Sigmoid colon (tissue), 7 donors: Measurements from ENCODE around the gene CRISPLD2. TPM values are rescaled to one million over a fixed set of nuclear protein-coding genes. Genes with fewer than 3 reads are reported as not detected.
A peak's percentile ranks its signal among the peaks of the same experiment; 100 is the strongest.

Source experiments
- DNase-seq: peaks from one replicate; pipeline ENCODE4 v3.0.0-alpha.2; 2019
- H3K27ac ChIP-seq, 4 donors: fragments of 200-600 bp; sonication (generic); one replicate each; pipeline ENCODE4 v1.5.1; 2016 to 2019; ENCODE audit warnings: mild to moderate bottlenecking in 1 of 4
- H3K27me3 ChIP-seq, 3 donors: fragments of 200-600 bp; sonication (generic); one replicate each; pipeline ENCODE4 v1.5.1; 2019; ENCODE audit warnings: mild to moderate bottlenecking in 1 of 3
- H3K36me3 ChIP-seq, 4 donors: fragments of 200-600 bp; sonication (generic); one replicate each; pipeline ENCODE4 v1.5.1; 2016 to 2019
- H3K4me1 ChIP-seq, 4 donors: fragments of 200-600 bp; sonication (generic); one replicate each; pipeline ENCODE4 v1.5.1; 2017 to 2019
- H3K4me3 ChIP-seq, 4 donors: fragments of 200-600 bp; sonication (generic); one replicate each; pipeline ENCODE4 v1.5.1; 2017 to 2019; ENCODE audit warnings: mild to moderate bottlenecking in 2 of 4, moderate library complexity in 1 of 4
- H3K9me3 ChIP-seq, 4 donors: fragments of 200-600 bp in 3 of 4; sonication (generic) in 3 of 4; one replicate each; pipeline versions ENCODE4 v1.5.1 to v1.6.1; 2013 to 2019
- EP300 ChIP-seq, 4 donors: sonication (generic); formaldehyde crosslinking; IDR thresholded peaks; one replicate each; pipeline ENCODE4 v1.6.1; 2017; ENCODE audit warnings: antibody characterized with exemption in 4 of 4
- POLR2A ChIP-seq, 2 donors: fragments of 450-650 bp; IDR thresholded peaks; one replicate each; pipeline ENCODE4 v1.6.1; 2016; ENCODE audit warnings: antibody characterized with exemption in 2 of 2, mild to moderate bottlenecking in 2 of 2, moderate library complexity in 2 of 2
- POLR2AphosphoS5 ChIP-seq, 4 donors: sonication (generic); formaldehyde crosslinking; IDR thresholded peaks; one replicate each; pipeline ENCODE4 v1.6.1; 2017; ENCODE audit warnings: antibody characterized with exemption in 4 of 4
- WGBS, 2 donors: extraction: QIAGEN DNeasy Blood & Tissue Kit; methylation state at CpG; one replicate each; pipeline ENCODE4 v1.1.7; 2013; 5-methylcytosine and 5-hydroxymethylcytosine counted together
- intact Hi-C: fragments of 100-400 bp; cut with DNase I; formaldehyde crosslinking; loops from one replicate; pipeline ENCODE4 v1.15.1; 2023
- polyA plus RNA-seq, 3 donors: library from polyadenylated mRNA; stranded (reverse); fragments of 200-250 nt; gene quantifications; one replicate each; pipeline ENCODE4 v1.2.3, GENCODE V29; 2013
- total RNA-seq, 4 donors: library from RNA; depleted of rRNA; stranded (reverse); fragments of >200 nt; gene quantifications; one replicate each; pipeline ENCODE4 v1.1.0, GENCODE V29; 2016
- TF ChIP-seq, protein P1 (sequence below), 4 experiments: fragments of 450-650 bp in 3 of 4; fragments of 200-600 bp in 1 of 4; IDR thresholded peaks; one replicate each; pipeline ENCODE4 v1.5.1; 2016 to 2019; ENCODE audit warnings: antibody characterized with exemption in 4 of 4, mild to moderate bottlenecking in 3 of 4, moderate library complexity in 2 of 4
- donor health status: healthy with polysubstance abuse.
- donor health status: Bipolar disorder and iron deficiency.
- donor health status: healthy.

CRISPLD2 gene
- total and polyA plus RNA-seq, 7 donors, result 3.0 to 545 (median 140) TPM

GRCh38 chr16:84905965-84906460 lies 86.2 kb downstream of the CRISPLD2 start:
- intact Hi-C loops, result no loop called here
- TF ChIP-seq EP300 (IDR thresholded peaks at IDR 0.05) (no peak), POLR2AphosphoS5 (IDR thresholded peaks at IDR 0.05) (no peak), POLR2A (IDR thresholded peaks at IDR 0.05) (no peak)
- TF ChIP-seq, protein P1, sequence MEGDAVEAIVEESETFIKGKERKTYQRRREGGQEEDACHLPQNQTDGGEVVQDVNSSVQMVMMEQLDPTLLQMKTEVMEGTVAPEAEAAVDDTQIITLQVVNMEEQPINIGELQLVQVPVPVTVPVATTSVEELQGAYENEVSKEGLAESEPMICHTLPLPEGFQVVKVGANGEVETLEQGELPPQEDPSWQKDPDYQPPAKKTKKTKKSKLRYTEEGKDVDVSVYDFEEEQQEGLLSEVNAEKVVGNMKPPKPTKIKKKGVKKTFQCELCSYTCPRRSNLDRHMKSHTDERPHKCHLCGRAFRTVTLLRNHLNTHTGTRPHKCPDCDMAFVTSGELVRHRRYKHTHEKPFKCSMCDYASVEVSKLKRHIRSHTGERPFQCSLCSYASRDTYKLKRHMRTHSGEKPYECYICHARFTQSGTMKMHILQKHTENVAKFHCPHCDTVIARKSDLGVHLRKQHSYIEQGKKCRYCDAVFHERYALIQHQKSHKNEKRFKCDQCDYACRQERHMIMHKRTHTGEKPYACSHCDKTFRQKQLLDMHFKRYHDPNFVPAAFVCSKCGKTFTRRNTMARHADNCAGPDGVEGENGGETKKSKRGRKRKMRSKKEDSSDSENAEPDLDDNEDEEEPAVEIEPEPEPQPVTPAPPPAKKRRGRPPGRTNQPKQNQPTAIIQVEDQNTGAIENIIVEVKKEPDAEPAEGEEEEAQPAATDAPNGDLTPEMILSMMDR (IDR thresholded peaks at IDR 0.05), result no peak
- Histone ChIP-seq H3K27ac (no peak overlapping the region), H3K4me1 (no peaks in the 10 kb centered on the region), H3K9me3 (no peaks in the 10 kb centered on the region), H3K27me3 (no peaks in the 10 kb centered on the region), H3K36me3 (peaks cover 0 to 67% (median 31%) of the 10 kb centered on the region in 4 donors), H3K4me3 (no peak overlapping the region)
- no peak for DNase-seq
- WGBS, 2 donors, result 90 to 92% methylated on average over 9 of the region's 9 CpGs

- H3K4me3 ChIP-seq, result no peak overlapping the region
- WGBS, 2 donors, result 88 to 95% methylated on average over 13 of the region's 13 CpGs
- peaks cover 0 to 57% (median 31%) of the 10 kb centered on the region in 4 donors for H3K36me3 ChIP-seq
- no peaks in the 10 kb centered on the region for H3K4me1 ChIP-seq
- H3K9me3 ChIP-seq, result no peaks in the 10 kb centered on the region
- H3K27ac ChIP-seq, result peak overlapping the region in 2 of 4 donors; percentile 1 to 34
- no peaks in the 10 kb centered on the region for H3K27me3 ChIP-seq
- intact Hi-C loops, result no loop called here
- TF ChIP-seq, protein P1 (IDR thresholded peaks at IDR 0.05), result no peak
- TF ChIP-seq POLR2AphosphoS5 (IDR thresholded peaks at IDR 0.05) (no peak), EP300 (IDR thresholded peaks at IDR 0.05) (no peak), POLR2A (IDR thresholded peaks at IDR 0.05) (no peak)
- no peak for DNase-seq
These were observed 87.3 kb downstream of the CRISPLD2 start for GRCh38 chr16:84907051-84907450.

GRCh38 chr16:84907575-84907974 lies 87.8 kb downstream of the CRISPLD2 start:
- peaks cover 0 to 54% (median 31%) of the 10 kb centered on the region in 4 donors for H3K36me3 ChIP-seq
- 58 to 82% methylated on average over 12 of the region's 12 CpGs for WGBS, 2 donors
- H3K4me1 ChIP-seq, result no peaks in the 10 kb centered on the region
- H3K4me3 ChIP-seq, result no peak overlapping the region
- H3K27me3 ChIP-seq, result no peaks in the 10 kb centered on the region
- DNase-seq, result peak; percentile 83
- no peaks in the 10 kb centered on the region for H3K9me3 ChIP-seq
- peak overlapping the region in 2 of 4 donors; percentile 1 to 34 for H3K27ac ChIP-seq
- TF ChIP-seq POLR2A (IDR thresholded peaks at IDR 0.05) (no peak), POLR2AphosphoS5 (IDR thresholded peaks at IDR 0.05) (peak in 2 of 4 donors; percentile 5 to 15)
- intact Hi-C loops, result no loop called here

DNA sequence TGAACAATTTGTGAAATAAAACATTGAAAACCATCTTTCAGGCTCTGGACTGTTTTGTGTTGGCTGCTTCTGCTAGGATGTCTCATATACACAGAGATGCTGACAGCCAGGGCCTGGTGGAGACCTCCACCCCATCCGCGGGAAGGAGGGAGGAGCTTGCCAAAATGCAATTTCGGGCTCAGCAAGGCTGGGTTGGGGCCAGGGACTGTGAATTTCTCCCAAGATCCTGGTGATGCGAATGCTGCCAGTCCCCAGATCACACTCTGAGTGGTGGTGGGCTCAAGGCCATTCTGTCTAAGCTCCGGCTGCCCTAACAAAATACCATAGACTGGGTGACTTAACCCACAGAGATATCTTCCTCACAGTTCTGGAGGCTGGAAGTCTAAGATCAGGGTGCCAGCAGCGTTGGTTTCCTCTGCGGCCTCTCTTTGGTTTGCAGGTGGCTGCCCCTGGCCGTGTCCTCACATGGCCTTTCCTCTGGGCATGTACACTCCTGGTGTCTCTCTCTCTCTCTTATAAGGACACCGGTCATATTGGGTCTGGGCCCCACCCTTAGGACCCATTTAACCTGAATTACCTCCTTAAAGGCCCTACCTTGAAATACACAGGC lies 89.8 kb downstream of the CRISPLD2 start:
- no peak for DNase-seq
- Histone ChIP-seq H3K4me3 (no peak overlapping the region), H3K27me3 (no peaks in the 10 kb centered on the region), H3K27ac (no peak overlapping the region), H3K9me3 (no peaks in the 10 kb centered on the region), H3K36me3 (peaks cover 0 to 38% (median 22%) of the 10 kb centered on the region in 4 donors), H3K4me1 (peaks cover 0 to 13% (median 4%) of the 10 kb centered on the region in 4 donors)
- no peak for TF ChIP-seq POLR2AphosphoS5 (IDR thresholded peaks at IDR 0.05)
- no peak for TF ChIP-seq POLR2A (IDR thresholded peaks at IDR 0.05)
- TF ChIP-seq, protein P1 (IDR thresholded peaks at IDR 0.05), result no peak
- WGBS, 2 donors, result 73 to 85% methylated on average over 9 of the region's 9 CpGs
- intact Hi-C loops, result no loop called here

- peaks cover 0 to 19% (median 15%) of the 10 kb centered on the region in 4 donors for H3K36me3 ChIP-seq
- H3K27ac ChIP-seq, result peak overlapping the region in 3 of 4 donors; percentile 26 to 37 (median 29)
- H3K4me3 ChIP-seq, result no peak overlapping the region
- DNase-seq, result no peak
- H3K9me3 ChIP-seq, result no peaks in the 10 kb centered on the region
- no peaks in the 10 kb centered on the region for H3K27me3 ChIP-seq
- 76 to 86% methylated on average over 16 of the region's 16 CpGs for WGBS, 2 donors
- intact Hi-C loops, result no loop called here
- TF ChIP-seq, protein P1 (IDR thresholded peaks at IDR 0.05), result no peak
- TF ChIP-seq EP300 (IDR thresholded peaks at IDR 0.05) (no peak), POLR2AphosphoS5 (IDR thresholded peaks at IDR 0.05) (peak in 2 of 4 donors; percentile 15 to 29)
- H3K4me1 ChIP-seq, result peaks cover 0 to 20% (median 6%) of the 10 kb centered on the region in 4 donors
These were observed 91.9 kb downstream of the CRISPLD2 start for GRCh38 chr16:84911486-84912216.
